HEK293T (cell line): ENCODE measurements around the gene GHITM.

Source experiments
- ARNT ChIP-seq: fragments of 450-650 bp; IDR thresholded peaks from 2 replicates; pipeline ENCODE4 v1.6.1; 2017; ENCODE audit warnings: mild to moderate bottlenecking
- FOXK2 ChIP-seq: fragments of 450-650 bp; IDR thresholded peaks from 2 replicates; pipeline ENCODE4 v1.6.1; 2016; ENCODE audit warnings: mild to moderate bottlenecking
- SP1 ChIP-seq: fragments of 450-650 bp; IDR thresholded peaks from 2 replicates; pipeline ENCODE4 v1.6.1; 2017
- TF ChIP-seq, protein P1 (sequence below): fragments of 450-650 bp; IDR thresholded peaks from 2 replicates; pipeline ENCODE4 v1.6.1; 2016

DNA sequence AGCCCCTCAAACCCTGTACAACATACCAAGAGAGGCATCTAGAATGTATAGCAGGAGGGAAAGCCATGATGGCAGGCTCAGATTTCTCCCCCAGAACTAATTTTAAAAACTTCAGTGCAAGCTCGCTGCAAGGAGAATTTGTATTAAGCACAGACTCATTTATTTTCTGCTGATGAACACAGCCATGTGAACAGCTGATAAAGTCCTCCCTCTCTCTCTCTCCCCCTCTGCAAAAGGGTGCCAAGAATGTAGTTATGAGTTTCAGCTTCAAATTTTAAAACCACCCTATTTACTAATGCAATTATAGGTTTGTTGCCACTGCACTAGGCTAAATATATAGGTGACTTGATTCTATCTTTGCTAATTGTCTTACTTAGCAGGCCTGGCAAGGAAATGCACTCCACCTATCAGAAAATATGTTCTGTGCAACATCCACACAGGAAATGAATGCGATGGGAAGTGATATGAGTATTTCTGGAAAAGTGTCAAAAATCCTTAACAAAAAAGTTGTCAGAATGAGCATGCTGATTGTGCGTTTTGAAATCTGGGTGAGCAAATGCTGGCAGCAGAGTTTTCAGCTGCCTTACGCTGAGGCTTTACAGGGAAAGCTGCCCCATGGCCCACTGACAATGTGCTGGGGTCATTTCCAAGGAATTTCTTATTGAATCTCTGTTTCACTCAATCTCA, 43.4 kb upstream of the GHITM start:
- TF ChIP-seq, protein P1, sequence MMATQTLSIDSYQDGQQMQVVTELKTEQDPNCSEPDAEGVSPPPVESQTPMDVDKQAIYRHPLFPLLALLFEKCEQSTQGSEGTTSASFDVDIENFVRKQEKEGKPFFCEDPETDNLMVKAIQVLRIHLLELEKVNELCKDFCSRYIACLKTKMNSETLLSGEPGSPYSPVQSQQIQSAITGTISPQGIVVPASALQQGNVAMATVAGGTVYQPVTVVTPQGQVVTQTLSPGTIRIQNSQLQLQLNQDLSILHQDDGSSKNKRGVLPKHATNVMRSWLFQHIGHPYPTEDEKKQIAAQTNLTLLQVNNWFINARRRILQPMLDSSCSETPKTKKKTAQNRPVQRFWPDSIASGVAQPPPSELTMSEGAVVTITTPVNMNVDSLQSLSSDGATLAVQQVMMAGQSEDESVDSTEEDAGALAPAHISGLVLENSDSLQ, result no peak
- TF ChIP-seq ARNT, result no peak
- TF ChIP-seq SP1, result no peak
- TF ChIP-seq FOXK2, result no peak
